Activated CD8-positive, alpha-beta memory T cell treated with anti-CD3 and anti-CD28 coated beads, Interleukin-2, amount 50 U/mL, for 4 hours (primary cell): ENCODE measurements around the gene VOPP1.
"Not testable (repeated sequence)": the region's sequence is repeated elsewhere in the genome, so short reads cannot be mapped to it uniquely, and the experiment has no call there.

Experiments
- DNase-seq: peaks from one replicate; pipeline ENCODE4 v3.0.0-alpha.2; 2020

Gene VOPP1

DNA sequence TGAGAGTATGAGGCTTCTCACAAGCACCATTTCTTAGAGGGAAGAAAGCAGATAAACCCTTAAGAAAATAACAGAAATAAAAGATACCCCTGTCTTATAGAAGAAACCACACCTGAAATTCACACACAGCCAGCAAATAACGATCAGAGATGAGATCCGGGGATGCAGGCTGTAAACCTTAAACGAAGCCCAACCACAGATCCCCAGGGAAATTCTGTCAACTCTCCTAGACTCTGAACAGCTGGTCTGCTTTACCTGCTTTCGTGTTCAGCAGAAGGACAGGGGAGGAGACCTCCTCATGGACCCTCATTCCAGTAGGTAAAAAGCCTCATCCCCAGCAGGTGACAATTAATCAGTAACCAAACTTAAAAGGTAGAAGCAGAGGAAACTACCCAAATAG, 45.0 kb downstream of the VOPP1 start:
- DNase-seq, result no peak

DNA sequence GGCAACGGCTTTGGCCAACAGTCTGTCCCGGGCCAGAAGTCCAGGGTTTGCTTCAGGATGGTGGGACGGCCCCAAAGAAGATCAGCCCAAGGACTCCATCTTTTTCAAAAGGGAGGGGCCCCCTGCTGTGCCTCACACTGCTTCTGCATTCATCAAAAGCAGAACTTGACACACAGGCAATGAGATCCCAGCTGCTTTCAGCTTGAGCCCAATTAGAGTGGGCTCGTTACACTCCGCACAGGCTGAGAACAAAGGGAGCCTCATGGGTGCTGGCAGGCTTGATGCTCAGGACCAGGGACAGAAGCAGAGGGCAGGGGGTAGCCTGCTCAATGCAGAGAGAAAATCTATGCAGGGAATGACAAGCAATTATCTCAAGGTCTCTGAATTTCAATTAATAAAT, 45.5 kb downstream of the VOPP1 start:
- no peak for DNase-seq

DNA sequence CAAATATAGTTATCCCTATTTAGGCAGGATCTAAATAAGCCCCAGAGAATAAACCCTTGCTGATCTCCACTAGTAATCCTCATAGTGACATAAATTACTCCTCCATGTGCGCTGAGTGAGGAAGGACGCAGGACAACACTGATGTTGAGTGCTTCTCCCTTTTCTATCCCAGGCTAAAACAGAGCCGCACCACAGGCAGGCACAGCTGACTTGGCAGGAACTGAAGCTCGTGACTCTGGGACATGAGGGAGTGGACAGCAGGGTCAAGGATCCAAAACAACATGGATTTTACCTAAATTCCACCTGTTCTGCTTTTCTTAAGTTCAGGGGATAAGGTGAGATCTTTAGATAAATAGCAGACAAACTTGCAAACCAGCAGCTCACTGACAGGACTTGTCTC, 46.0 kb downstream of the VOPP1 start:
- DNase-seq, result no peak

- DNase-seq, result no peak
These were observed 47.6 kb downstream of the VOPP1 start for GRCh38 chr7:55524558-55525310.

DNA sequence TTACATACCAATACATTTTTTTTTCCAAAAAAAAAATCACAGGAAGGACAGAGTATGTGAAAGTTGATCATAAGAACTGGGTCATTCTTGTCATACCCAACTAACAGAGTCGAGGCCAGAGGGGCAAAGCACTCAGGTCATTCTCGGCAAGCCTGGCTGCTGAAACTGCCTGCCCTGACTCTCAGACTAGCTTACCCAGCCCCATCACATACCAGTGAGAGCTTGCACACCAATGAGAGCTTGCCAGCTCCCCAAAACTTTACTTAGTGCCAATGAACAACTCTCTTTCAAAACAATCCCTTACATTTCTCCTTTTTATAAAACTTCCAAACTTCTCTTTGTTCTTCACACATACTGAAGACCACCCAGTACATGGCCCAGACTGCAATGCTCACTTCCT, 48.9 kb downstream of the VOPP1 start:
- no peak for DNase-seq

- no peak for DNase-seq
These were observed 50.1 kb downstream of the VOPP1 start for GRCh38 chr7:55521917-55522902.

DNA sequence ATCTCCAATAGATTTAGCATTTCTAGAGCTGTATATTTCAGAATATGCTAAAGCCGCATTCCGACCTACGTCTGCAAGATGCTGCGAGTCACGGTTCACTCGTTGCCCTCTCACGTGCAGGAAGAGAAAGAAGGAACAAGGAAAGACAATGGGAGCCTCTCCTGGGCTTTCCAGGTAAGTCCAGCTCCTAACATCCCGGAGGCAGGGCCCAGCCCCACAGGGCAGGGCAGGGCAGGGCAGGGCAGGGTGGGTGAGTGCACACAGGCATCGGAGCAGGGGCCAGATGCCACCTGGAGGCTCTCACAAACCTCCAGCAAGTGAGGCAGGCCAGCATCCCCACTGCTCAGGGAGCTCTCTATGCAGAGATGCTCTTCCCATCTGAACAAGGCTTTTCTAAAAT, 50.8 kb downstream of the VOPP1 start:
- no peak for DNase-seq

DNA sequence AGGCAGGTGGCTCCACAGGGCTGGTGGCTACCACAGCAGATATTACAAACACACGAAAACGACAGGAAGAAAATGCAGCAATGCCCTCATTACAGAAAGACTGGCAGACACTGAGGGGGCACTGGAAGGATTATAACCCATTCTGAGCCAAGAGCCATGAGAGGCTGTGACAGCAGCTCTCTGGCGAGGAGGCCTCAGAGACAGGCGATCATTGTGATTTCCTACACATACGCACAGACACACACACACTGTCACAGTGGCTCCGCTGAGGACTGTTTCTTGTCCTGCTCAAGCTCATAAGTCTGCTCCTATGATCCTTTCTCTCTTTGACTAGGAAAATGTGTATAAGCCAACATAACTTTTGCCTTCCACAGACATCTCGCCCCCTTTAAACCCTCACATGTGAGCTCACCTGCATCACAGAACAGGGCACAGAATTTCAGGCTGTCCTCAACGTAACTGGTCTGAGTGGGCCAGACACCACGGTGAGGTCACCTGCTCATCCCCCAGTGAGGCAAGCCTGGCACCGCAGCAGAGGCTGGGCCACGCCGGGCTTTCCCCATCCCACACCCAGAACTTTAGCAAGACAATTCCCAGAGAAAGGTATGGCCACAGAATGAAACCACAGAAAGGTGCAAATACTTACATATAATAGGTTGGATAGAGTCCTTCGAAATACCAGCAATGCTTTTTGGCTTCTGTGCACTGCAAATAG, 51.7 kb downstream of the VOPP1 start:
- DNase-seq, result no peak

DNA sequence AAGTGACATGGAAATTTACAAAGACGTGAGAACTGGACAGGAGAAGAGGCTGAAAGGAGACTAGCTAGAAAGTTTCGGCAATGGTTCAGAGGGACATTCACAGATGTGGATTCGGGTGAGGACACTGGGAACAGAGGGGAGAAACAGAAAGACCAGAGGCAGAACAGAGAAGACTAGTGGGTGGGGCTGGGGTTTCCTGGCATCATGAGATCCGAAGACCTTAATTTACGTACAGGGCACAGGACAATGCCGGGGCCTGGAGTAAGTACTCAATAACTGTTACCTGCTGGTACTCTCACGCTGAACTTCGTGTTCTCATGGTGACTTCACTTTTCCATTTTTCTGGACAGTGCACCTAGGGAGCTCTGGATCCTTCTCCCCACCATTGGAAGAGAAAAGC, 53.5 kb downstream of the VOPP1 start:
- DNase-seq, result no peak

DNA sequence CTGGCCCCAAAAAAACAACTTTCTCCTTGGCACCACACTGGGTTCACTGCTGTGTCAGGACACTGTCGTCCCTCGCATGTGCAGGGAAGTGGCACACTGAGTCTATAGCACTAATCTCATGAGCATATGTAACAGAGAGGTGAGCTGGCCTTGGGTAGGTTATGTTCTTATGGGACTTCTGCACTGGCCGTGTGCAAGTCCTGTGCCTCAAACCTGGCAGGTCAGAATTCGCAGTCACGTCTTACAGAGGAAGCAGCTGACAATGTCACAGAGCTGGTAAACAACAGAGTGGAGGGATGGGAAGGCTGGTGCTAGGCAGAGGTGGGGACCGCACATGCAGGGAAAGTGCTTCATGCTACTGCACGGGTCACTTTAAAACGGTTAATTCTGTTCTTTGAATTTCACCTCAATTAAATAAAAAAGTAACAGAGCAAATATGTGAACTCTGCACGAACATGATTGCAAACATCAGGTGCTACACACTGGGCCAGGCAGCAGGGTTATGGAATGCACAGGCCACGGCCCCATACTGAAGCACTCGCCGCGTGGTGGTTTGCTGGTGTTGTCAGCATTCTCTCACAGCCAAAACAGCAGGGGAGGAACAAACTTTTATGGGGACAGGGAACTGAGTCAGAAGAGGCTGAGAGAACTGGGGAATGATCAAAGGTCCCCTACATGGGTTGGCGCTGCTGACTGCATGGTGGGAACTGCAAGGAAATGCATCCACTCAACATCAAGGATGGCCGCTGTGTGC, 54.2 kb downstream of the VOPP1 start:
- DNase-seq, result no peak

- DNase-seq, result no peak
These were observed 55.1 kb downstream of the VOPP1 start for GRCh38 chr7:55517191-55517633.

- no peak for DNase-seq
These were observed 55.9 kb downstream of the VOPP1 start for GRCh38 chr7:55516409-55516808.

GRCh38 chr7:55515569-55516279, 56.6 kb downstream of the VOPP1 start:
- DNase-seq, result no peak

GRCh38 chr7:55514546-55515265, 57.6 kb downstream of the VOPP1 start:
- DNase-seq, result no peak

- DNase-seq, result no peak
These were observed 58.4 kb downstream of the VOPP1 start for GRCh38 chr7:55513868-55514267.

DNA sequence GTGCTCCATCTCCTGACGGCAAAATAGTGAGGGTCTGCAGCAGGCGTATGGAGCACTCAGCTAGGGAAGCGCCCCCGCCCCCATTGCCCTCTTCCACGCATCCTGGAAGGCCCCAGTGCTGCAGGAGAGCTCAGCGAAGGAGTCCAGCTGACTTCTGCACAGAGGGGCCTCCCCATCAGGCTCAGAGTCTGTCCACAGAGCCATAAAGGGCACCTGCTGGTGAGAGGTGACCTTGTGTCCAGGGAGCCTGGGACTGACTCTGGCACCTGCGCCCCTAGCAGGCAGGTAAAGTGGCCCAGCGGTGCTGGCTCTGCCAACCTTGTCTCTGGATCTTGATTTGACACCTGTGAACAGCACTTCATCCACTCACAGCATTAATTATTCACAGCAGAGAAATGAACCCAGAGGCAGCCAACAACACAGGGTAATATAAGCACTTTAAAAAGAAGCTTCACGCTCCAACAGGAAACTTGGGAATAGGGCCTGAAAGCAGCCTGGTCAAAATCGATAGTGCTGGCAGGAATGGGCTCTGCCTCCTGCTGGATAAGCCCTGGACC, 59.6 kb downstream of the VOPP1 start:
- no peak for DNase-seq

DNA sequence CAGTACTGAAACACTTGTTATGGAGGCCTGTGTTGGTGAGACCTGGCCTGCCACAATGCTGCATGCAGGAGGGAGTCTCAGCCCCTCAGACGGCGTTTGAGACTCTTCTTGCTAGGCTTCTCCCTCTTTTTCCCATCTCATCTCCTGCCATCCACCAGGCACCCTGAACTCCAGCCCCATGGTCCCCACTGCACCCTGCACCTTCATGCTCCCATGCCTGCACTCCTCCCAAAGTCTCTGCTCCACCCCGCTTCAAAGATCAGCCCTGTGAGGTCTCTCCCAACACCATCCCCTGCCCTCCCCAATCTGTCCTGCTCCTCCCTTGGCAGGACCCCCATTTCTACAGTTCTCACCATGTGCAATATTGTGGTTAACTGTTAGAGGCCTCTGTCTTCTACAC, 61.7 kb downstream of the VOPP1 start:
- DNase-seq, result no peak

DNA sequence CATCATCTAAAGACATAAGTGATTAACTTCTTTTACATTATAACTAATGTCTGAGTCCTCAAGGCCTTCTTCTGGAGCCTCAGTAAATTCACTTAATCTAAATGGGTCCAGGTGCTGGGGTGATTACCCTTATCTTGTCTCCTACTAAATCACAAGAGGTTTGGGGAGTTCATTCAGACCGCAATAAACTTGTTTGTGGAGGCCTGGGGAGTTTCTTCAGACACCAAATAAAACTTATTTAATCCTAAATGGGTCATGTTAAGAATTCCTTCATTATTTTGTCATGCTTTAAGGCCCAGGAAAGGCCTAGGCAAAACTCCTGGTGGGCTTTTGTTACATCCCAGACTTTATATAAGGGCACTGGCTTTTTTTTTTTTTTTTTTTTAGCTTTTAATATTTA, 62.1 kb downstream of the VOPP1 start:
- DNase-seq, result not testable (repeated sequence)

DNA sequence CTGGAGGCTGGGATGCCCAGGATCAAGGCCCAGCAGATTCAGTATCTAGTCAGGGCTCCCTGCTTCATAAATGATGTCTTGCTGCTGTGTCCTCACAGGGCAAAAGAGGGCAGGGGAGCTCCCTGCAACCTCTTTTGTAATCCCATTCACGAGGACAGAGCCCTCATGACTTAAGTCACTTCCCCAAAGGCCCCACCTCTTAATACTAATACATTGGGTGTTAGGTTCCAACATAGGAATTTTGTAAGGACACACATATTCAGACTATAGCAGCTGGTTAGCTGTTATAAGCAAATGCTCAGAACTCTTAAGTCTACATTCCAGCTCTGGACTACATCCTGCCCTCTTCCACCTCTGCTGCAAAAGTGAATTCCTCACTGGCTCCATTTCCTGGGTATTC, 63.0 kb downstream of the VOPP1 start:
- no peak for DNase-seq

DNA sequence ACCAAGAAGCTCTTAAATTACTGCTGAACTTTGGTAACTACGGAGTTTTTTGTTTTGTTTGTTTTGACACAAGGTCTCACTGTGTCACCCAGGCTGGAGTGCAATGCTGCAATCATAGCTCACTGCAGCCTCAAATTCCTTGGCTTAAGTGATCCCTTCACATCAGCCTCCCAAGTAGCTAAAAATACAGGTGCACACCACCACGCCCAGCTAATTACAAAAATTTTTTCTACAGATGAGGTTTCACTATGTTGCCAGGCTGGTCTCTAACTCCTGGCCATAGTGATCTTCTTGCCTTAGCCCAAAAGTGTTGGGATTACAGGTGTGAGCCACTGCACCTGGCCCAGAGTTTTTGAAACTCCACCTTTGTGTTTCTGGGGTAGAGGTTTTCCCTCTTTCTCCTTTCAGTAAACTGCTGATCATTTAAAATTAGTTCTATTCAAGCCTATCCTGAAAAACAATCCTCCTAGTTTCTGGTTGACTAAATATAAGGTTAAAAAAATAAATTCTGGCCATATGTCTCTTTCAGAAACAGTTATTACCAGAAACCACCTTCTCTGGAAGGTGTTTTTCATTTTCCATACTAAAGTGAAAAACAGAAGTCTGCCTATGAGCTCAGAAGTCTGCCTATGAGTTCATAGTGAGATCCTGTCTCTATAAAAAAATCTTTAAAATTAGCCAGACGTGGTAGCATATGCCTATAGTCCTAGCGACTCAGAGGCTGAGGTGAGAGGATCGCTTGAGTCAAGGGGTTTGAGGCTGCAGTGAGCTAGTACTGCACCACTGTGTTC, 63.9 kb downstream of the VOPP1 start:
- no peak for DNase-seq
